BJ (cell line): ENCODE data around the gene IL9. TPM values are rescaled to one million over a fixed set of nuclear protein-coding genes. Genes with fewer than 3 reads are reported as not detected.

ENCODE experiments used
- CTCF ChIA-PET: fragments of 350-600 bp; formaldehyde crosslinking; extraction: SDS; loops from one replicate; lab custom pipeline; 2021; ENCODE audit warnings: antibody characterized with exemption, inconsistent platforms; lab: Yijun Ruan, JAX
- POLR2A ChIA-PET: fragments of 300-600 bp; sonication (Branson Sonifier 250); formaldehyde crosslinking; extraction: SDS; loops from one replicate; lab custom pipeline; 2021; ENCODE audit warnings: antibody characterized with exemption; lab: Charles Lee
- DNase-seq: peaks from one replicate; pipeline ENCODE4 v3.0.0-alpha.2; 2011; ENCODE audit warnings: low read depth
- H3K27me3 ChIP-seq: 2 replicates; pipeline ENCODE4 v1.6.0; 2011; ENCODE audit warnings: low read length; ENCODE audit not compliant: control insufficient read depth, insufficient read depth
- H3K36me3 ChIP-seq: 2 replicates; pipeline ENCODE4 v1.5.1; 2011; ENCODE audit warnings: low read length; ENCODE audit not compliant: control insufficient read depth, insufficient read depth
- H3K4me3 ChIP-seq: 2 replicates; pipeline ENCODE4 v1.5.1; 2011; ENCODE audit warnings: low read depth, mild to moderate bottlenecking, control low read depth, low read length
- polyA plus RNA-seq: library from polyadenylated mRNA; depleted of rRNA; stranded (reverse); fragments of >200 nt; gene quantifications from 2 replicates; pipeline ENCODE4 v1.2.3, GENCODE V29; 2011
- TF ChIP-seq, protein P1 (sequence below): IDR thresholded peaks from 2 replicates; pipeline ENCODE4 v1.5.1; 2011; ENCODE audit warnings: low read depth, mild to moderate bottlenecking, control low read depth, inconsistent platforms, low read length, moderate library complexity; ENCODE audit not compliant: insufficient read depth

IL9 gene
- polyA plus RNA-seq, 1 experiment: not detected

- TF ChIP-seq, protein P1, sequence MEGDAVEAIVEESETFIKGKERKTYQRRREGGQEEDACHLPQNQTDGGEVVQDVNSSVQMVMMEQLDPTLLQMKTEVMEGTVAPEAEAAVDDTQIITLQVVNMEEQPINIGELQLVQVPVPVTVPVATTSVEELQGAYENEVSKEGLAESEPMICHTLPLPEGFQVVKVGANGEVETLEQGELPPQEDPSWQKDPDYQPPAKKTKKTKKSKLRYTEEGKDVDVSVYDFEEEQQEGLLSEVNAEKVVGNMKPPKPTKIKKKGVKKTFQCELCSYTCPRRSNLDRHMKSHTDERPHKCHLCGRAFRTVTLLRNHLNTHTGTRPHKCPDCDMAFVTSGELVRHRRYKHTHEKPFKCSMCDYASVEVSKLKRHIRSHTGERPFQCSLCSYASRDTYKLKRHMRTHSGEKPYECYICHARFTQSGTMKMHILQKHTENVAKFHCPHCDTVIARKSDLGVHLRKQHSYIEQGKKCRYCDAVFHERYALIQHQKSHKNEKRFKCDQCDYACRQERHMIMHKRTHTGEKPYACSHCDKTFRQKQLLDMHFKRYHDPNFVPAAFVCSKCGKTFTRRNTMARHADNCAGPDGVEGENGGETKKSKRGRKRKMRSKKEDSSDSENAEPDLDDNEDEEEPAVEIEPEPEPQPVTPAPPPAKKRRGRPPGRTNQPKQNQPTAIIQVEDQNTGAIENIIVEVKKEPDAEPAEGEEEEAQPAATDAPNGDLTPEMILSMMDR: no peak
- ChIA-PET POLR2A (no interaction called here), CTCF (interaction anchor here (1.7 kb wide), 1 partner anchor 348 kb away, joined by 3 read pairs; no protein-coding TSS in a partner anchor)
- no peak for DNase-seq
- Histone ChIP-seq H3K4me3 (no peak overlapping the region), H3K27me3 (peaks cover 9% of the 10 kb centered on the region; the same call in 1 of the 2 replicates), H3K36me3 (no peaks in the 10 kb centered on the region)
Observed at GRCh38 chr5:135901633-135902032, 6.0 kb upstream of the IL9 start.

- TF ChIP-seq, protein P1: no peak
- H3K36me3 ChIP-seq: no peaks in the 10 kb centered on the region
- H3K27me3 ChIP-seq: peaks cover 9% of the 10 kb centered on the region; the same call in 1 of the 2 replicates
- no peak overlapping the region for H3K4me3 ChIP-seq
- DNase-seq: no peak
- ChIA-PET CTCF (no interaction called here), POLR2A (no interaction called here)
Observed at GRCh38 chr5:135900276-135900675, 4.6 kb upstream of the IL9 start.

DNA sequence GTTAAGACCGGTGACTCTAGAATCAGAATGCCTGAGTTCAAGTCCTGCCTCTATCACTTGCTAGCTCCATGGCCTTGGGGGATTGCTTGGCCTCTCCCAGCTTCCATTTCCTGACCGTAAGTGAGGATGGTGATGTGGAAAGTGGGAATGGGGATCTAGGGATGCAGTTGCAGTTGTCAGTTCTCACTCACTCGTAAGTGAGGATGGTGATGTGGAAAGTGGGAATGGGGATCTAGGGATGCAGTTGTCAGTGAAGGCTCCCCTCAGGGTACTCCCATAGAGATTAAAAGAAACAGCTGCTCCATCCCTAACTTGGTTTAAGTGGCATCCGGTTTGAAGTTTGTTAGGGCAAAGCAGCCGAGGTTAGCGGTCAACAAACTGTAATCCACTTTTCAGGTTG is 3.0 kb upstream of the IL9 start:
- DNase-seq: no peak
- Histone ChIP-seq H3K27me3 (peaks cover 9% of the 10 kb centered on the region; the same call in 1 of the 2 replicates), H3K4me3 (no peak overlapping the region), H3K36me3 (no peaks in the 10 kb centered on the region)
- POLR2A ChIA-PET: no interaction called here
- TF ChIP-seq, protein P1: no peak
- CTCF ChIA-PET: interaction anchor here (1.4 kb wide), 1 partner anchor 11 kb away, joined by 5 read pairs; no protein-coding TSS in a partner anchor

GRCh38 chr5:135894789-135895188 is 852 bp downstream of the IL9 start:
- ChIA-PET CTCF (interaction anchor here (0.7 to 1.6 kb wide), 2 partner anchors 12 to 317 kb away, joined by 3 to 4 read pairs; no protein-coding TSS in a partner anchor), POLR2A (no interaction called here)
- H3K4me3 ChIP-seq: no peak overlapping the region
- no peak for DNase-seq
- no peaks in the 10 kb centered on the region for H3K36me3 ChIP-seq
- TF ChIP-seq, protein P1: no peak
- peaks cover 4% of the 10 kb centered on the region for H3K27me3 ChIP-seq

DNA sequence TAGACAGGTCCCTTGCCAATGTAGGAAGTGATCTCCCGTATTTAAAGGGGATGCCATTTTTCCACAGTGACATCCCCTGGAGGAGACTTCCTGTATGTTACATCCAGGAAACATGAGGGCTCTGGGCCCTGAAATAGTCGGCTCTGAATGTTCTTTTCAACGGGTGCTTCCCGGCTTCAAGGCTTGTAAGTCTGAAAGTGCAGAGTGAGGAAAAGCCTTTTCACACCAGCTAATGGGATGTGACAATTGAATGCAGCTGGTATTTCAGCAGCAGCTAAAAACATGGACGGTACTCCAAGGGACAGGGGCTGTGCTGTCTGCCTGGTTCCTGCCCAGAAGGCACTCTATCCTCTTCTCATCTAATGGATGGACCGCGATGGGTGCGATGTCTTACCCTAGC is 1.4 kb downstream of the IL9 start:
- POLR2A ChIA-PET: no interaction called here
- CTCF ChIA-PET: interaction anchor here (0.7 to 1.4 kb wide), 3 partner anchors 11 to 328 kb away, joined by 3 to 8 read pairs (median 3); no protein-coding TSS in a partner anchor
- TF ChIP-seq, protein P1: no peak
- no peaks in the 10 kb centered on the region for H3K36me3 ChIP-seq
- H3K4me3 ChIP-seq: no peak overlapping the region
- DNase-seq: no peak
- peaks cover 4% of the 10 kb centered on the region for H3K27me3 ChIP-seq
